ENCODE data around the gene GPR17. TPM values are rescaled to one million over a fixed set of nuclear protein-coding genes. Genes with fewer than 3 reads are reported as not detected.
A peak's percentile ranks its signal among the peaks of the same experiment; 100 is the strongest.

The GPR17 gene
- total RNA-seq, 4 donors from 2014 or later, result 0.48 to 0.52 TPM; not detected in 2

GRCh38 chr2:127665267-127665893 lies 19.4 kb downstream of the GPR17 start:
- peak overlapping the region; percentile 39 for H3K4me3 ChIP-seq
- TF ChIP-seq POLR2A (IDR thresholded peaks at IDR 0.05), result no peak
- TF ChIP-seq POLR2AphosphoS5 (IDR thresholded peaks at IDR 0.05), result no peak
- TF ChIP-seq, protein P1, sequence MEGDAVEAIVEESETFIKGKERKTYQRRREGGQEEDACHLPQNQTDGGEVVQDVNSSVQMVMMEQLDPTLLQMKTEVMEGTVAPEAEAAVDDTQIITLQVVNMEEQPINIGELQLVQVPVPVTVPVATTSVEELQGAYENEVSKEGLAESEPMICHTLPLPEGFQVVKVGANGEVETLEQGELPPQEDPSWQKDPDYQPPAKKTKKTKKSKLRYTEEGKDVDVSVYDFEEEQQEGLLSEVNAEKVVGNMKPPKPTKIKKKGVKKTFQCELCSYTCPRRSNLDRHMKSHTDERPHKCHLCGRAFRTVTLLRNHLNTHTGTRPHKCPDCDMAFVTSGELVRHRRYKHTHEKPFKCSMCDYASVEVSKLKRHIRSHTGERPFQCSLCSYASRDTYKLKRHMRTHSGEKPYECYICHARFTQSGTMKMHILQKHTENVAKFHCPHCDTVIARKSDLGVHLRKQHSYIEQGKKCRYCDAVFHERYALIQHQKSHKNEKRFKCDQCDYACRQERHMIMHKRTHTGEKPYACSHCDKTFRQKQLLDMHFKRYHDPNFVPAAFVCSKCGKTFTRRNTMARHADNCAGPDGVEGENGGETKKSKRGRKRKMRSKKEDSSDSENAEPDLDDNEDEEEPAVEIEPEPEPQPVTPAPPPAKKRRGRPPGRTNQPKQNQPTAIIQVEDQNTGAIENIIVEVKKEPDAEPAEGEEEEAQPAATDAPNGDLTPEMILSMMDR (IDR thresholded peaks at IDR 0.05), result no peak
- no peak for TF ChIP-seq EP300 (IDR thresholded peaks at IDR 0.05)
- no peaks in the 10 kb centered on the region for H3K9me3 ChIP-seq
- DNase-seq (ENCODE audit: low spot score in 2 of 2), result peak in 1 of 2 donors; percentile 35
- H3K27me3 ChIP-seq, result peaks cover 6% of the 10 kb centered on the region
- peaks cover 46% of the 10 kb centered on the region for H3K4me1 ChIP-seq
- WGBS, result 78% methylated on average over 8 of the region's 8 CpGs
- no peak overlapping the region for H3K27ac ChIP-seq
- no peaks in the 10 kb centered on the region for H3K36me3 ChIP-seq

- Histone ChIP-seq H3K9me3 (no peaks in the 10 kb centered on the region), H3K27me3 (peaks cover 6% of the 10 kb centered on the region), H3K36me3 (no peaks in the 10 kb centered on the region), H3K4me3 (no peak overlapping the region), H3K27ac (no peak overlapping the region), H3K4me1 (peaks cover 33% of the 10 kb centered on the region)
- no peak for DNase-seq (ENCODE audit: low spot score in 2 of 2)
- 64% methylated on average over 7 of the region's 7 CpGs for WGBS
- TF ChIP-seq EP300 (IDR thresholded peaks at IDR 0.05) (no peak), POLR2A (IDR thresholded peaks at IDR 0.05) (no peak), POLR2AphosphoS5 (IDR thresholded peaks at IDR 0.05) (no peak)
- TF ChIP-seq, protein P1 (IDR thresholded peaks at IDR 0.05), result no peak
Observed at GRCh38 chr2:127669056-127669455, 23.1 kb downstream of the GPR17 start.

- TF ChIP-seq, protein P1 (IDR thresholded peaks at IDR 0.05), result no peak
- TF ChIP-seq POLR2A (IDR thresholded peaks at IDR 0.05), result no peak
- no peak for TF ChIP-seq EP300 (IDR thresholded peaks at IDR 0.05)
- H3K4me1 ChIP-seq, result peaks cover 32% of the 10 kb centered on the region
- no peaks in the 10 kb centered on the region for H3K36me3 ChIP-seq
- 83% methylated on average over 10 of the region's 10 CpGs for WGBS
- peaks cover 7% of the 10 kb centered on the region for H3K27me3 ChIP-seq
- H3K9me3 ChIP-seq, result no peaks in the 10 kb centered on the region
- no peak overlapping the region for H3K27ac ChIP-seq
- no peak overlapping the region for H3K4me3 ChIP-seq
- peak in 1 of 2 donors; percentile 28 for DNase-seq (ENCODE audit: low spot score in 2 of 2)
Observed at GRCh38 chr2:127670055-127670956, 24.4 kb downstream of the GPR17 start.

GRCh38 chr2:127670957-127671290 lies 25.0 kb downstream of the GPR17 start:
- H3K9me3 ChIP-seq, result no peaks in the 10 kb centered on the region
- DNase-seq (ENCODE audit: low spot score in 2 of 2), result peak in 1 of 2 donors; percentile 34
- TF ChIP-seq POLR2AphosphoS5 (IDR thresholded peaks at IDR 0.05), result no peak
- TF ChIP-seq POLR2A (IDR thresholded peaks at IDR 0.05), result no peak
- TF ChIP-seq, protein P1 (IDR thresholded peaks at IDR 0.05), result no peak
- TF ChIP-seq EP300 (IDR thresholded peaks at IDR 0.05), result no peak
- no peak overlapping the region for H3K4me3 ChIP-seq
- WGBS, result 95% methylated on average over 4 of the region's 5 CpGs
- peaks cover 12% of the 10 kb centered on the region for H3K27me3 ChIP-seq
- peaks cover 34% of the 10 kb centered on the region for H3K4me1 ChIP-seq
- no peak overlapping the region for H3K27ac ChIP-seq
- no peaks in the 10 kb centered on the region for H3K36me3 ChIP-seq

Measured in suprapubic skin (tissue), 4 donors.